Left forelimb (tissue), 1 donor: ENCODE data around the gene NDUFC2.
"Not testable (repeated sequence)": the region's sequence is repeated elsewhere in the genome, so short reads cannot be mapped to it uniquely, and the experiment has no call there.

Experiments used
- DNase-seq: peaks from one replicate; pipeline ENCODE4 v3.0.0-alpha.2; 2018; ENCODE audit warnings: low spot score

NDUFC2 gene

DNA sequence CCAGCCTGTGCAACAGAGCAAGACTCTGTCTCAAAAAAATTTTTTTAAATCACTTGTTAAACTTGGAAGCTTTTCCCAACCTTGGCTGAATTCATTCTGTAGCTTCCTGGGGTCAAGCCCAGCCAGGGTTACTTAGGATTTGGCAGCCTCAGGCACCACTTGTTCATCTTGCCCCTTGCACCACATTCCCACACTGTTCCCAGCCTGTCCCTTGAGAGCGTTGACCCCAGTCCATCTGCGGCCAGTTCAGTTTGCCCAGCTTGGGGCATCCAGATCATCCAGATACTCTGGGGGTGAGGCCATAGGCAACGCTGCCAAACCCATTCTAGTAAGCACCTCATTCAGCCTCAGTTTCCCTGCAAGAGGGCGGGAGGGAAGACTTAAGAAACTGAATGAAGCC is 24.7 kb downstream of the NDUFC2 start:
- DNase-seq, result no peak

DNA sequence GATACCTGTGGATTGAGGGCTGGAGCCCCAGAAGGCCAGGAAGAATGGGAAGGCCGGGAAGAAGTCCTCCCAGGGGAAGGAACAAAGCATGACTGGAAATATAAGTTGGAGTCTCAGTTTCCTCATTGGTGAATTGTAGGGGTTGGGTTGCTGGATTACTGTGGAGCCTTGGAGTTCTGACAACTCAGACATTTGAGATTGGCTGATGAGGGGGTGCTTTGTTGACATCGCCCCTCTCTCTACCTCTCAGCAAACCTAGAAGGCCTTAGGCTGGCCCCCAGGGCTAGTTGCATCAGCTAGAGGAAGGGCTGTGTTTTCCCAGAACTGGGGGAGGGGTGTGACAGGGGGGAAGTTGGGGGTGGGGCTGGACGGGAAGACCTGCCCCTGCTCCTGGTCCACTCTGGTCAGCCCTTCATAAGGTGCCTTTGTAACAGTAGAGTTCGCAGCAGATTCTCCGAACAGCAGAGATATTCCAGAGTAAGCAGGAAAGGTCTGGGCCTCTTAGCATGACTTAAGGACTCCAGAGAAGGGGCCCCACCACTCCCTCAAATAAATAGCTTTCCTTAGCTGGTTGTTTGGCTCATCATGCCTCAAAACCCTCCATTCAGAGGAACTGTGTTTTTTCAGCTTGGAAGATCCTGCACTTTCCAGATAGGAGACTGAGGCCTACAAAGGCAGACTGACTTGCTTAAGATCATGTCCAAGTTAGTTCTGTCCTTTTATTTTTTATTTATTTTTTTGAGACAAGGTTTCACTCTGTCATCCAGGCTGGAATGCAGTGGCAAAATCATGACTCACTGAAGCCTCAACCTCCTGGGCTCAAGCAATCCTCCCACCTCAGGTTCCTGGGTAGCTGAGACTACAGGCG is 28.5 kb downstream of the NDUFC2 start:
- DNase-seq, result no peak

- no peak for DNase-seq
These were observed 30.3 kb downstream of the NDUFC2 start for GRCh38 chr11:78049348-78049747.

GRCh38 chr11:78048561-78048960 is 31.1 kb downstream of the NDUFC2 start:
- no peak for DNase-seq

GRCh38 chr11:78046486-78046854 is 33.2 kb downstream of the NDUFC2 start:
- no peak for DNase-seq

DNA sequence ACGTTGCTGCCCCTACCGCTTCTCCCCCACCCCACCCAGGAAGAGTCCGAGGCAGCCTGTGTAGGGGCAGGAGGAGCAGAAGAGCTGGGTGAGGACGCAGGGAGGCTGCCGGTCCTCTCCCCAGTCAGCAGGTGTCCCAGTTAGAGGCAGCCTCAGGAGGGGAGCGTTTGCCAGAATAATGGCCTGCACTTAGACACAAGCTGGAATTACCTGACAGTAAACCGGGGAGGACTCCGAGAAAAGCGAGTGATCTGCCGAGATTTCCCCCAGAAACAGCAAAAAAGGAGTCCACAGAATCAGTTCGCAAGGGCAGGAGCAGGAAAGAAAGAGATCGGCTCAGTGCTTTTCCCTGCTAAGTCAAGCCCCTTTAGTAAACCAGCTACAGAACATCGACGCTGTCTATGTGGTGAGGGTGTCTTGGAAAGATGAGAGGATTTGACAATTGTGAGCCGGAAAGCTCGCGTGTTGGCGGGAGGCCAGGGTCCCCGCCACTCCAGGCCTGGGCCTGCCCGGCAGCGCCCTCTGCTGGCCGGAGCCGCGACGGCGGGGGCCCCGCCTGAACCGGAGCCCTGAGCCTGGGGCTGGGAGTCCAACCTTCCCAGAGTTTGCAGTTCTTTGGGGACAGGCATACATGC is 33.7 kb downstream of the NDUFC2 start:
- DNase-seq, result peak; percentile 92

DNA sequence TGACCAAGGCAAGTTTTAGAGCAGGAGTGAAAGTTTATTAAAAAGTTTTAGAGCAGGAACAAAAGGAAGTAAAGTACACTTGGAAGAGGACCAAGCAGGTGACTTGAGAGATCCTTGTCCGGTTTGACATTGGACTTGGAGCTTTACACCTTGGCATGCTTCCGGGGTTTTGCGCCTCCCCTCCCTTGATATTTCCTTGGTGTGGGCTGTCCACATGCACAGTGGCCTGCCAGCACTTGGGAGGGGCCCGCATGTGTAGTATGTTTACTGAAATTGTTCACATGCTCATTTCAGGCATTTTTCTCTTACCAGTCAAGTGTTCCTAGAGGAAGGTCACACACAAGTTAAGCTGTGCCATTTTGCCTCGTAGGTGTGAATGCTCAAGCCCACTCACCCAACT is 35.0 kb downstream of the NDUFC2 start:
- DNase-seq, result no peak

- DNase-seq, result no peak
These were observed 37.7 kb downstream of the NDUFC2 start for GRCh38 chr11:78041843-78042440.

DNA sequence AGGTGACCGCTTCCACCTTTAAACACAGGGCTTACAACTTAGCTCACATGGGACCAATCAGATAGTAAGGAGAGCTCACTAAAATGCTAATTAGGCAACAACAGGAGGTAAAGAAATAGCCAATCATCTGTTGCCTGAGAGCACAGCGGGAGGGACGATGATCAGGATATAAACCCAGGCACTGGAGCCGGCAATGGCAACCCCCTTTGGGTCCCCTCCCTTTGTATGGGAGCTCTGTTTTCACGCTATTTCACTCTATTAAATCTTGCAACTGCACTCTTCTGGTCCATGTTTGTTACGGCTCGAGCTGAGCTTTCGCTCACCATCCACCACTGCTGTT is 38.3 kb downstream of the NDUFC2 start:
- DNase-seq, result not testable (repeated sequence)

DNA sequence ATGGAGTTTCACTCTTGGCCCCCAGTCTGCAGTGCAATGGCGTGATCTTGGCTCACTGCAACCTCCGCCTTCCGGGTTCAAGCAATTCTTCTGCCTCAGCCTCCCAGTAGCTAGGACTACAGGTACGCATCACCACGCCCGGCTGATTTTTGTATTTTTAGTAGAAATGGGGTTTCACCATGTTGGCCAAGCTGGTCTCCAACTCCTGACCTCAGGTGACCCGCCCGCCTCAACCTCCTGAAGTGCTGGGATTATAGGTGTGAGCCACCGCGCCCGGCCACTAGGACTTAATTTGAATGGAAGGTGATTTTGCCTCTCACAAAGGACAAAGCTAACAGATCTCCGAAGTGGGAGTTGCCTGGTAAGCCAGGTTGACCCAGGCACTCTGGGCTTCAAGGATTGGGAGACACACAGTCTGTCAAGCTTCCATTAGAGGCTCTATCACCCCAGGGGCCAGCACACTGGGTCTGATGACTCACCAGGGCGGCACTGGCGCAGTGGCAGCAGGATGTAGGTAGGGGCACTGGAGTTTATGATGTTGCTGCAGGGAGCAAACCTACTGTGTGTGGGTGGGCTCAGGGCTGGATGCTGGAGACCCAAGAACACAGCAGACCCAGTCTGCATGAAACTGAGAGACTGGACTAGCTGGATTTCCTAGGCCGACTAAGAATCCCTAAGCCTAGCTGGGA is 38.8 kb downstream of the NDUFC2 start:
- no peak for DNase-seq

DNA sequence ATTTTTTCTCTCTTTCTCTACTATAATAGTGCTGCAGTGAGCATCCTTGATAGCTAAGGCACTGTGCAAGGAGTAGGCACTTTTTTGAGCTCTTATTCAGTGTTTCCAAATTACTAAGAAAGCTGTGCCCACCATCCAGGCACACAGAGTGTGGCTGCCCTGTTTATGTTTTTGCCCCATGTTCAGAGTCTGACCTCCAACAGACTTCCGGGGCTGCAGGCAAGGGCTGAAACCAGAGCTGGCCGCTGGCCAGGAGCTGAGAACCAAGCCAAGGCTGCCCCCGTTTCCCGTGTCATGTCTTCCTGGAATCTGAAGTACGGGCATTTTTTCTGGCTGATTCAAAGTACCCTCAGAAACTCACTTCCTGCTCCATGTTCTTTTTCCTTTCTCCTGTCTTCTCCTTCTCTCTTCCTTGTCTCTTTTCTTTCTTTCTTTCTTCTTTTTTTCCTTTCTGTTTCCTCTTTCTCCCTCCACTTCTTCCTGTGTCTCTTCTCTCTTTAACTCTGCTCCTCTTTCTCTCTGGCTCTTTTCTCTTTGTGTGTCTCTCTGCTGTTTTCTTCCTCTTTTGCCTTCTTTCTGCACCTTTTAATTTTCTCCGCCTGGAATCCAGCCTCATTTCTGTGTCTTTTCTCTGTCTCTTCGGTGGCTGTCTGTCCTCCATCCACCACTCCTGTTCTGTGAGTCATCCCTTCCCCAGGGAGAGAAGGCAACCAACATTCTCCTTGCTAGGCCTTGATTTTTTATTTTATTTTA is 39.6 kb downstream of the NDUFC2 start:
- peak; percentile 72 for DNase-seq

GRCh38 chr11:78039391-78039918 is 40.2 kb downstream of the NDUFC2 start:
- no peak for DNase-seq

- DNase-seq, result no peak
These were observed 40.9 kb downstream of the NDUFC2 start for GRCh38 chr11:78038697-78039313.

DNA sequence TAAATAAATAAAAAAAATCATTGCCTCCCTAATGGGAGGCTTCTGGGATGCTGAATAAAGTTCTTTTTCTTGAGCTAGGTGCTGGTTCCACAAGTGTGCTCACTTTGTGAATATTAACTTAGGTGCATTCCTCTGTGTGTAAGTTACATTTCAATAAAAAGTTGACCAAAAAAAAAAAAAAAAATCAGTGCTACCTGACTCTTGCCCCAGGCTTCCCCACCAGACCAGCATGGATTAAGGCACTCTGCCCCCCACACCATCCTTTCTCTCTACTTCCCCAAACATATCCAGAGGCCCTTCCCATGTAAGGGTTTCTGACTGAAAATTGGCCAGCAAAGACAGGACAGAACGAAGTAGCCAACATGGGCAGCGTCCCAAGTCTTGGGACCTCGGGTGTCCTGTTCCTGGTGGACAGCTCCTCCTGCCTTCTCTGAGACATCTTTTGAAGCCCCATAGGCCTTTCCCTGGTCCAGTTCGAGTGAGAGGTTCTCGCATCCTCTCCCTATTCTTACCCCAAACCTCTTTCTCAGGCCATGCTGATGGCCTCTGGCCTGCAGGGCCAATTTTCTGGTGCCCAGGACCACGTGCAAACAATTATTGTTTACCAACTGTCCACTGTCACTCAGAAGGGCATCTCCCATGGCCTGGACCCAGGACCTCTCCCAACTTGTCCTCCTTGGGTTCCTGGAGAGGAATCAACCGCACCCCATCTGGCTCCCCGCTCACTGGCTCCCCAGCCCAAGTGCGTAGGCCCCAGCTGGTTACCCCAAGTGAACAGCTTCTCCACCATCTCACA is 41.6 kb downstream of the NDUFC2 start:
- DNase-seq, result no peak

DNA sequence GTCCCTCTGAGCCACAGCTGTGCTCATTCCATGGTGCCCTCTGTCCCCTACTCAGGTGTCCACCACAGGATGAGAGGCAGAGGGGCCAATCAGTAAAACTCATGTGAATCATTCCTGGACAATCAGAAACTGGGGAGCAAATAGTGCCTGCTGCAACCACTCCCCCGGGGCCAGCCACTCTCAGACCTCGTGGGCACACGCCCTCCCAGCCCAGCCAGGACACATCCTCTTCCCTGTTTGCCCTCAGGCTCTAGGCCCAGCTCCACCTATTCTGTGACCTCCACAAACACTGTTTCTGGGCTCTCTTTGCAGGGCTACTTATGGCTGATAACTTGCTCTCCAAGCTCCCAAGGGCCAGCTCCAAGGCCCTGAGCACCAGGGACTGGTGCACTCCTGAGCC is 42.6 kb downstream of the NDUFC2 start:
- DNase-seq, result no peak

GRCh38 chr11:78036313-78036712 is 43.3 kb downstream of the NDUFC2 start:
- no peak for DNase-seq

DNA sequence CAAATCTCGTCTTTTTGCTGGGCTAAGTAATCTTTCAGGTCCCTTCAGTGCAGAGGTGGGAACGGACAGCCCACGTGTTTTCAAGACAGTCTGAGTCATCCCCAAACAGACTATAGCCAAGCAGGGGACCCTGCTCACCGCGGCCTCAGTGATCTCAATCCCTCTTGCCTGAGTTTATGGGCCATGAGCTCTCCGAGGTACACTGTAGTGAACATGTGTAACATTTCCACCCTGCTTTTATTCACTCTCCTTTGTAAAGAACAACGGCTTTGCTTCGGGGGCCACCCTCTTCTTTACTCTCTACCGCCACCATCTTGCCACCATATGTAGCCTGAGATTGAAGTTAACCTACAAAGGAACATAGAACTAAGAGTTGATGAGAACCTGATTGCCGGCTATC is 45.0 kb downstream of the NDUFC2 start:
- no peak for DNase-seq

DNA sequence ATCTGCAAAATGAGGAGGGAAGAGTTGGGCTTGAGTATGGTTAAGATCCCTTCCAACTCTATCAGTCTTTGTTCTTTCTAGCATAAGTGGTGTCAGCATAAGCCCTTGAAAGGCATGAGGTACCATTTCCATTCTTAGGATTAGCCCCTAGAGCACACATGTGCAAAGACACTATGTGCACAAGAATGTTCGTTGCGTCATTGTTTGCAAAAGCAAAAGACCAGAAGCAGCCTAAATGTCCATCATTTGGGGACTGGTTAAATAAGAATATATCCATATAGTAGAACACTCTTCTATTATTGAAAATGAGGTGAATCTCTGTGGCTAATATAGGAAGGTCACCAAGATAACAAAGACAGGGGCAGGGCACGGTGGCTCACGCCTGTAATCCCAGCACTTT is 46.6 kb downstream of the NDUFC2 start:
- no peak for DNase-seq

GRCh38 chr11:78032090-78032489 is 47.6 kb downstream of the NDUFC2 start:
- DNase-seq, result no peak

DNA sequence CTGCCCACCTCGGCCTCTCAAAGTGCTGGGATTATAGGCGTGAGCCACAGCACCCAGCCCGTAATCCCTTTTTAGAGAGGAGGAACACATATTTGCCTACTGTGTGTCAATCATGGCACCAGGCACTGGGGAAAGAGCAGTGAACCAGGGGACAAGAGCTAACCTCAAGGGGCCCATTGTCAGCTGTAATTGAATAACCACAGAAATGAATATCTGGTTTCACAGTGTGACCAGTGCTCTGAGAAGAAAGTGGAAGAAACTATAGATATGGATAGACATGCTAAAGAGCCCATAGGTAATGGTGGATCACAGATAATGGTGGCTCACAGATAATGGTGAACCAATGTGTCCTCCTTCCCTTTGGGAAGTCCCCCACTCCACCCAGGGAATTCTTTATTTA is 48.0 kb downstream of the NDUFC2 start:
- DNase-seq, result no peak
